NT2/D1 (cell line): Measurements from ENCODE around the gene SPATS1.

ENCODE experiments used
- SUZ12 ChIP-seq: IDR thresholded peaks from 2 replicates; pipeline ENCODE4 v1.6.1; 2011; ENCODE audit not compliant: insufficient read length, insufficient read depth; ENCODE audit errors: extremely low read depth
- YY1 ChIP-seq: IDR thresholded peaks from 2 replicates; pipeline ENCODE4 v1.6.1; 2011; ENCODE audit not compliant: insufficient read length, insufficient read depth

GRCh38 chr6:44297063-44298038 lies 45.1 kb upstream of the SPATS1 start:
- TF ChIP-seq SUZ12: no peak
- no peak for TF ChIP-seq YY1
